Measurements from ENCODE around the gene LRRC49.
A peak's percentile ranks its signal among the peaks of the same experiment; 100 is the strongest.
"Not testable (repeated sequence)": the region's sequence is repeated elsewhere in the genome, so short reads cannot be mapped to it uniquely, and the experiment has no call there.

Gene LRRC49

GRCh38 chr15:70920981-70921696, 28.5 kb downstream of the LRRC49 start:
- FAIRE-seq = peak; percentile 86
- DNase-seq (ENCODE audit: insufficient read length, low spot score) = no peak

DNA sequence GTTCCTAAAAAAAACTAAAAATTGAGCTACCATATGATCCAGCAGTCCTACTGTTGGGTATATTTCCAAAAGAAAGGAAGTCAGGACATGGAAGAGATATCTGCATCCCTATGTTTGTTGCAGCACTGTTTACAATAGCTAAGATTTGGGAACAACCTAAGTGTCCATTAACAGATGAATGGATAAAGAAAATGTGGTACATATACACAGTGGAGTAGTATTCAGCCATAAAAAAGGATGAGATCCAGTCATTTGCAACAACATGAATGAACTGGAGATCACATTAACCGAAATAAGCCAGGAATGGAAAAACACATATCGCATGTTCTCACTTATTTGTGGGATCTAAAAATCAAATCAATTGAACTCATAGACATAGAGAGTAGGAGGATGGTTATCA, 29.5 kb downstream of the LRRC49 start:
- FAIRE-seq (peak; percentile 76), DNase-seq (ENCODE audit: insufficient read length, low spot score) (no peak)

DNA sequence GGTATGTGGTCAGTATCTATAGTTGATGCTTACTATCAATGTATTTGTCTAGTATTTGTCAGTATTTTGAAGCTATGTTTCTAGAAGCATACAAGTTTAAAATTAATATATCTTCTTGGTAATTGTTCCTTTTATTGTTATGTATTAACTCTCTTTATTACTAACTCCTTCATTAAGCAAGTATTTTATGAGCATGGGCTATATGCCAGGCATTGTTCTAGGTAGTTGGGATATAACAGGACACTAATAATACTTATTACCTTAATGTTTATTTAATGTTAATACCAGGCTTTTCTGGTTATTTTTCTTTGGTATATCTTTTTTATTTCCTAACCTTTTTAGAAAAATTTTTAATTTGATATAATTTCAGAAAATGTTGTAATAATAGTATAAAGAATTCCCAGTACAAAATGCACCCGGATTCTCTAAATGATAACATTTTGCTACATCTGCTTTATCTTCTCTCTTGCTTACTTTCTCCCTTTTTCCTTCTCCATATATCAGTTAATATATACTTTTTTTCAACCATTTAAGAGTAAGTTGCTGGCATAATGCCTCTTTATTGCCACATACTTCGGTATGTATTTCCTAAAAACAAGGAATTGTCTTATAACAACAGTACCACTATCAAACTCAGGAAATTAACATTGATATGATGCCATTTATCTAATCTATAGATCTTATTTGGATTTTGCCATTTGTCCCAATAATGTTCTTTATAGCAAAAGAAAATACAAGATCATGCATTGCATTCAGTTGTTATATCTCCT, 30.9 kb downstream of the LRRC49 start:
- FAIRE-seq = no peak
- no peak for DNase-seq (ENCODE audit: insufficient read length, low spot score)

- not testable (repeated sequence) for FAIRE-seq
These were observed 34.3 kb downstream of the LRRC49 start for GRCh38 chr15:70926914-70927313.

DNA sequence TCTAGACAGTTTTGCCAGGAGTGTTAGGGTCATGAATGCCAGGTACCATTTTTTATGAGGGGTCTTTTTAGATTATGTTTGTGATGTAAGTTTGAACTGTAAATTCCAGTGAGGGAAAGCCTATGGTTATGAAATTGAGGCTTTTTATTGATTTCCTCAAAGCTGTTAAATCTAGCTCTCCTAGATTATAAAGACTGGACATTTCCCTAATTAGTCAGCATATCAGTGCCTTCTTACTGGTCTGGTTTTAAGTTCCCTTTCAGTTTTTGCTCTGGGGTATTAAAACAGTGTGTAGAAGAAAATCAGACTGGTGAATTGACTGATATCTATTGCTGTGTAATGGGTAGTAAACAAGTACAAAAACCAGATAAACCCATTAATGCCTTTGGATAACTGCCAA, 39.2 kb downstream of the LRRC49 start:
- FAIRE-seq = no peak

More at GRCh38 chr15:70926914-70927313, 34.3 kb downstream of the LRRC49 start:
- DNase-seq (ENCODE audit: insufficient read length, low spot score) = not testable (repeated sequence)

GRCh38 chr15:70932397-70932796, 39.8 kb downstream of the LRRC49 start:
- FAIRE-seq (no peak), DNase-seq (ENCODE audit: insufficient read length, low spot score) (no peak)

More for the DNA sequence above, 39.2 kb downstream of the LRRC49 start:
- DNase-seq (ENCODE audit: insufficient read length, low spot score) = no peak

DNA sequence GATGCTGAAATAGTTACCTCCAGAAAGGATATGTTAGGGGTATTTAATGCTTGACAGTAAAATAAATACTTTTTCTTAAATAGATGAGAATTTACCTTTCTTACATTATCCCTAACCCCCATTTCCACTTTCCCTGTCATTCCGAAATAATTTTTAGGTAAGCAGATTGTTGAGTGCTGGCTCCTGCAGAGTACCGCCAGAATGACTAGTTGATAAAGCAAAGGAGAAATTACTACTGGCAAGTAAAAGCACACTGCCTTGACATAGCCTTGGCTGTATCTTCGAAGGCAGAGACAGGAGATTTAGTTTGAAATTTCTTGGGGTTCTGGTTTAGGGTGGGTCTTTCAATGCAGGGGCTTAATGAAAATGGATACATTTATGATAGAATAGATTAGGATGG, 40.8 kb downstream of the LRRC49 start:
- peak; percentile 26 for FAIRE-seq
- no peak for DNase-seq (ENCODE audit: insufficient read length, low spot score)

GRCh38 chr15:70935631-70936030, 43.0 kb downstream of the LRRC49 start:
- FAIRE-seq (no peak), DNase-seq (ENCODE audit: insufficient read length, low spot score) (no peak)

GRCh38 chr15:70936326-70936725, 43.7 kb downstream of the LRRC49 start:
- no peak for DNase-seq (ENCODE audit: insufficient read length, low spot score)
- peak; percentile 52 for FAIRE-seq

DNA sequence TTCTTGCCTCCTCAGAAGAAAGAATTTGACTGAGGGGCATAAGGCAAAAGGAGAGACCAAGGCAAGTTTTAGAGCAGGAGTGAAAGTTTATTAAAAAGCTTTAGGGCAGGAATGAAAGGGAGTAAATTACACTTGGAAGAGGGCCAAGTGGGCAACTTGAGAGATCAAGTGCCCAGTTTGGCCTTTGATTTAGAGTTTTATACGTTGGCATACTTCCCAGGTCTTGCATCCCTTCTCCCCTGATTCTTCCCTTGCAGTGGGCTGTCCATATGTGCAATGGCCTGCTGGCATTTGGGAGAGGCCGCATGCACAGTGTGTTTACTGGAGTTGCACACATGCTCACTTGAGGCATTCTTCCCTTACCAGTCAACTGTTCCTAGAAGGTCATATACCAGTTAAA, 50.7 kb downstream of the LRRC49 start:
- DNase-seq (ENCODE audit: insufficient read length, low spot score) = not testable (repeated sequence)
- peak; percentile 4 for FAIRE-seq

- DNase-seq (ENCODE audit: insufficient read length, low spot score) (no peak), FAIRE-seq (peak; percentile 60)
These were observed 55.0 kb downstream of the LRRC49 start for GRCh38 chr15:70947351-70948335.

GRCh38 chr15:70950953-70951352, 58.3 kb downstream of the LRRC49 start:
- DNase-seq (ENCODE audit: insufficient read length, low spot score) = no peak
- FAIRE-seq = no peak

- FAIRE-seq (no peak), DNase-seq (ENCODE audit: insufficient read length, low spot score) (no peak)
These were observed 61.5 kb downstream of the LRRC49 start for GRCh38 chr15:70954171-70954570.

- no peak for FAIRE-seq
- DNase-seq (ENCODE audit: insufficient read length, low spot score) = no peak
These were observed 62.1 kb downstream of the LRRC49 start for GRCh38 chr15:70954733-70955132.

GRCh38 chr15:70955151-70955550, 62.5 kb downstream of the LRRC49 start:
- DNase-seq (ENCODE audit: insufficient read length, low spot score) (peak; percentile 34), FAIRE-seq (no peak)

- no peak for DNase-seq (ENCODE audit: insufficient read length, low spot score)
- FAIRE-seq = no peak
These were observed 63.8 kb downstream of the LRRC49 start for GRCh38 chr15:70956201-70956995.

DNA sequence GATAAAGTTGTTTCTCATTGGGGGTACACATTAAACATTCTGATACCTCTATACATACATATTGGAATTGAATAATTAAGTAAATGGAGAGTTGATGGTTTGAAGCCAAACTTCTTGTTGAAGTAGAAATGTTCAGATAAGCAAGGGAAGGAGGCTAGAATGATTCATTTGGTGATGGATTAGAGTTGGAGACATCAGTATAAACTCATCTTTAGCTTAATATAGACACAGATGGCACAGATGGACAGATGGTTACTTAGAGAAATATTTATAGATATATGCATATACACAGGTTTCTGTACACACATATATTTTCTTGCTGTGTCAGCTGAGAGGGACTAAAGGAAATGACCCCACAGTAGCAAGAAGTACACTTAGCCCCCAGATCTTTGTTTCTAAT, 69.5 kb downstream of the LRRC49 start:
- FAIRE-seq (no peak), DNase-seq (ENCODE audit: insufficient read length, low spot score) (no peak)

DNA sequence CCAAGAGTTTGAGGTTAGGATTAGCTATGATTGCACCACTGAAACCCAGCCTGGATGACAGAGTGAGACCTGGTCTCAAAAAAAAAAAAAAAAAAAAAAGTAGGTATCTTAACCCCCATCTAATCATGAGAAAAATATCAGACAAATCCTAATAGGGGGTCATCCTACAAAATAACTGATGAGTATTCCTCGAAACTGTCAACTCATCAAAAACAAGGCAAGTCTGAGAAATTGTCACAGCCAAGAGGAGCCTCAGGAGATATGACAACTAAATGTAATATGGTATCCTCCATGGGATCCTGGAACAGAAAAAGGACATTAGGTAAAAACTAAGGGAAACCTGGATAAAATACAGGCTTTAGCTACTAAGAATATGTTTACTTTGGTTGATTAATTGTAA, 70.6 kb downstream of the LRRC49 start:
- DNase-seq (ENCODE audit: insufficient read length, low spot score) (no peak), FAIRE-seq (no peak)

DNA sequence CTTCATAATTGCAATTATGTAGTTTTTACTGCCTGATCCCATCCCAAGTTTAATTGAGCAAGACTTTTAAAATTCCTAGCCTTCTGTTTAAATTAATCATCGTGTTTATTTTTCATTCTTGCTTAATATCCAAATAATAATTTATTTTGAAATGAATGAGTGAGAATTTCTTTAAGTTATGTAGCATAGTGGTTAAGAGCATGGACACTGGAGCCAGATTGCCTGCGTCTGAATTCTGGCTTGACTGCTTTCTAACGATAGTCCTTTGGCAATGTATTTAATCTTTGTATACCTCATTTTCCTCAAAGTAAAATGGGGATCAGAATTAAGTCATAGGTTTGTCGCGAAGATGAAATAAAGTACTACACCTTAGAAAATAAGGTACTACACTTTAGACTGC, 71.4 kb downstream of the LRRC49 start:
- no peak for FAIRE-seq
- no peak for DNase-seq (ENCODE audit: insufficient read length, low spot score)

GRCh38 chr15:70964686-70965085, 72.1 kb downstream of the LRRC49 start:
- no peak for FAIRE-seq

More at GRCh38 chr15:70964686-70965085, 72.1 kb downstream of the LRRC49 start:
- DNase-seq (ENCODE audit: insufficient read length, low spot score) = no peak

All from HTR-8/SVneo (cell line).